ENCODE measurements around the gene S100PBP.

S100PBP gene

GRCh38 chr1:32817159-32817814 lies at the start of gene S100PBP, which contains the start of gene YARS1:
TSS of gene S100PBP (plus strand) at chr1:32817653. CDS start at chr1:32826100, 8,447 bp downstream.
TSS of gene YARS1 (minus strand) at chr1:32817358. CDS start at chr1:32817244, 114 bp downstream.
- DNase-seq: peak; percentile 97 to 98 (median 97)

GRCh38 chr1:32768110-32768850 lies 49.2 kb upstream of the S100PBP start:
- DNase-seq: no peak

DNA sequence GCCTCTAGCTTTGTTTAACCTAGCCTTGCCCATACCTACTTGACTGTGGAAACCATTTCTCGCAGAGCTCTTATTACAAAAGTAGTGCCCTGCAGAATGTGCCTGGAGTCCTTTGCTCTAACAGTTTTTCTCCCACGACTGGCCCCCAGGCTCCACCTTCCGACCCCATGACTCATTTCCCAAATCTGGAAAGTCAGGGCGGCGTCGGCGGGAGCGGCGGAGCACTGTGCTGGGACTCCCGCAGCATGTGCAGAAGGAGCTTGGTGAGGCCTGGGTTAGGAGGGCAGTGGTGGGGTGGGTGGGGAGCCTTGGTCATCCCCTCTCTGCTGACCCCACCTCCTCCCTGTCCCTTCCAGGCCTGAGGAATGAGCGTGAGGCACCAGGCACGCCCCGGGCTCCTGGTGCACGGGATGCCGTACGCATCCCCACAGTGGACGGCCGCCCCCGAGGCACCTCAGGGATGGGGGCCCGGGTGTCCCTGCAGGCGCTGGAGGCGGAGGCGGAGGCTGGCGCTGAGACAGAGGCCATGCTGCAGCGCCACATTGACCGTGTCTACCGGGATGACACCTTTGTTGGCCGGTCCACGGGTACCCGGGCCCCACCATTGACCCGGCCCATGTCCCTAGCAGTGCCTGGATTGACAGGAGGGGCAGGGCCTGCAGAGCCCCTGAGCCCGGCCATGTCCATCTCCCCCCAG lies 47.8 kb upstream of the S100PBP start:
- no peak for DNase-seq

- DNase-seq: peak in 2 of 3 experiments; percentile 19 to 21
Observed at GRCh38 chr1:32770221-32770731, 47.2 kb upstream of the S100PBP start.

- DNase-seq: no peak
Observed at GRCh38 chr1:32770741-32771548, 46.5 kb upstream of the S100PBP start.

DNA sequence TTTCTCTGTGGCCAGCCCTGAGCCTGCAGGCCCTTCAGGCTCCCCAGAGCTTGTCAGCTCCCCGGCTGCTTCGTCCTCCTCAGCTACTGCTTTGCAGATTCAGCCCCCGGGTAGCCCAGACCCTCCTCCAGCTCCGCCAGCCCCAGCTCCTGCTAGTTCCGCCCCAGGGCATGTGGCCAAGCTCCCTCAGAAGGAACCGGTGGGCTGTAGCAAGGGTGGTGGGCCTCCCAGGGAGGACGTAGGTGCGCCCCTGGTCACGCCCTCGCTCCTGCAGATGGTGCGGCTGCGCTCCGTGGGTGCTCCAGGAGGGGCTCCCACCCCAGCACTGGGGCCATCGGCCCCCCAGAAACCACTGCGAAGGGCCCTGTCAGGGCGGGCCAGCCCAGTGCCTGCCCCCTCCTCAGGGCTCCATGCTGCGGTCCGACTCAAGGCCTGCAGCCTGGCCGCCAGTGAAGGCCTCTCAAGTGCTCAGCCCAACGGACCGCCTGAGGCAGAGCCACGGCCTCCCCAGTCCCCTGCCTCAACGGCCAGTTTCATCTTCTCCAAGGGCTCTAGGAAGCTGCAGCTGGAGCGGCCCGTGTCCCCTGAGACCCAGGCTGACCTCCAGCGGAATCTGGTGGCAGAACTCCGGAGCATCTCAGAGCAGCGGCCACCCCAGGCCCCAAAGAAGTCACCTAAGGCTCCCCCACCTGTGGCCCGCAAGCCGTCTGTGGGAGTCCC lies 45.7 kb upstream of the S100PBP start:
- no peak for DNase-seq

DNA sequence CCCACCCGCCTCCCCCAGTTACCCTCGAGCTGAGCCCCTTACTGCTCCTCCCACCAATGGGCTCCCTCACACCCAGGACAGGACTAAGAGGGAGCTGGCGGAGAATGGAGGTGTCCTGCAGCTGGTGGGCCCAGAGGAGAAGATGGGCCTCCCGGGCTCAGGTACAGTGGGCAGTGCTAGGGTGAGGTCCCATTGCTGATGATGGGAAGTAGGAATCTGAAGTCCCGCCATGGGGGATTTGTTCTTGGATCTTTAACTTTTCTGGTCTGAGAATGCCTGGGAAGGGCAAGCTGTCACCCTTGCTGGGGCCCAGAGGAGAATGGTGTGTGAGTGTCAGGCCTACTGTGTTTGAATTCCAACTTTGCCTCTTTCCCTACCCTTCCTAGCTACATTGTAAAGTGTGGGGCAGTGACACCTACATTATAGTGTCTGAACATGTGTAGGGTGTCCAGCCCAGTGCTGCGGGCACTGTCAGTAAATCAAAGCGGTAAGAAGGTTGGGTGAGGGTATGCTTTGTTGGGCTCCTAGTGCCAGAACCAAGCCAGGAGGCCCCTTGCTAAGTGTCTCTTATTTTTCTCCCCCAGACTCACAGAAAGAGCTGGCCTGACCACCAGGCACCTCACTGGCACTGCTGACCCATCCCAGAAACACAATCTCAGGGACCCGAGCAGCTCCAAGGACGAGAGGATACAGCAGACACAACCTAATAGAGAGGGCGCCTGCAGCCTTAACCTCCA lies 45.0 kb upstream of the S100PBP start:
- DNase-seq: no peak

- peak; percentile 54 to 76 (median 71) for DNase-seq
Observed at GRCh38 chr1:32773018-32773763, 44.3 kb upstream of the S100PBP start.

GRCh38 chr1:32773764-32774463 lies 43.5 kb upstream of the S100PBP start:
- no peak for DNase-seq

DNA sequence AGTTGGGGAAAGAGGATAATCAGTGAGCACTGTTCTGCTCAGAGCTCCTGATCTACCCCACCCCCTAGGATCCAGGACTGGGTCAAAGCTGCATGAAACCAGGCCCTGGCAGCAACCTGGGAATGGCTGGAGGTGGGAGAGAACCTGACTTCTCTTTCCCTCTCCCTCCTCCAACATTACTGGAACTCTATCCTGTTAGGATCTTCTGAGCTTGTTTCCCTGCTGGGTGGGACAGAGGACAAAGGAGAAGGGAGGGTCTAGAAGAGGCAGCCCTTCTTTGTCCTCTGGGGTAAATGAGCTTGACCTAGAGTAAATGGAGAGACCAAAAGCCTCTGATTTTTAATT lies 43.0 kb upstream of the S100PBP start:
- no peak for DNase-seq

DNA sequence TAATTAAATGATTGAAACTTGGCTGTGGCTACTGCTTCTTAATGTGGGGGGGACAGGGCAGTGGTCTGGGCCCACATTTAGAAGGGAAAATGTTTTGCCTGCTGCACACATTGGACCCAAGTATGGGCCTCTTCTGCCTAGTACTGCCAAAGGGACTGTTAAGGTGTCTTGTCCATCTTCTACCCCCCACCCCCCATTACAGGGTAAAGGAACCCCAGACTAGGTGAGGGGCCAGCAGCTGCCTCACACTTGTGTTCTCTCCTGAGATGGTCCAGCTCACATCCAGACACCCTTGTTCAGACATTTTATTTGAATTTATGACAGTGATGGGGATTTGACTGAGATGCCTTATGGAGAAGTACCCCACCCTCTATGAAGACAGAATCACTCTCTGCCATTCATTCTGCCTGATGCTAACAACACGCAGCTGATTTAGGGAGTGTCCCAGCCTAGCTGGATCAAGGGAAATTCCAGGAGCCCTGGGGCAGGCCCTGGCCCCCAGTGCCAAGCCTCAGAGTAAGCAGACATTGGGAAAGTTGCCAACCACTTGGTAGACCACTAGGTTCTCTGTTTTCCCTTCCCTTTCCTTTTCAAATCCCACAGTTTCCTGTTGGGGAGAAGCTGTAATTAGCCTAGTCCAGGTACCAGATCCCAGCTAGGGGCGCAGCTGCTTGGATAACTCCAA lies 42.4 kb upstream of the S100PBP start:
- peak in 1 of 3 experiments; percentile 41 for DNase-seq

- peak in 1 of 3 experiments; percentile 41 for DNase-seq
Observed at GRCh38 chr1:32775640-32776337, 41.7 kb upstream of the S100PBP start.

DNA sequence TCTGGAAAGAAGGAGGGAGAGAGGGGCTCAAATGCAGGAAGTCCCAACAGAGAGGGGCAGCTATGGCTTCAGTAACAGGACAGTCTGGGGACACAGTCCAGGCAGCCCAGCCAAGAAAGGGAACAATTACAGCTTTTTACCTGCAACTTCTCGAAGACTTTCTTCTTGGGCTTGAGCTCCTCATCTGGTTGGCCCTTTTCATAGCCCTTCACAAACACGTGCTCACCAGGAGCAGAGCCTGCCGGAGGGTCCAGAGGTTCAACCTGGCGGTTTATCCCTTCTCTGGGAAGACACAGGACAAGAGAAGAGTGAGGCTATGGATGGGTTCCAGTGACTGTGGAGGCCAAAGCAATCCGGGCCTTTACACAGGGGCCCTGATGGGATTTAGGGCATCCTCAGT lies 38.2 kb upstream of the S100PBP start:
- DNase-seq: no peak

DNA sequence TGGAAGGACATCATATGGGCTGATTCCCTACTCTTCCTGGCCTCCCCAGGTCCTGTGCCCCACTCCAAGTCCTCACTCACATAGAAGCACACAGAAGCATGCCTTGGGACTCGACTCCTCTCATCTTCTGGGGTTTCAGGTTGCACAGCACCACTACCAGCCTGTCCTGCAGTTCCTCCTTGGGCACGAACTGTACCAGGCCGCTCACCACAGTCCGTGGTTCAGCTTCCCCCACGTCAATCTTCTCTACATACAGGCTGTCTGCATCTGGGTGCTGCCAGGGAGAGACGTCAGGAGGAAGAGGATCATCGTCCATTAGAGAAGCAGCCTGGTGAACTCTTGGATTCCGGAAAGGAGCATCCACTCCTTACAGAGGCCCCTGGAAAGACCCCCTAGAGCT lies 37.4 kb upstream of the S100PBP start:
- no peak for DNase-seq

GRCh38 chr1:32780628-32781234 lies 36.7 kb upstream of the S100PBP start:
- DNase-seq: no peak

GRCh38 chr1:32782086-32782485 lies 35.4 kb upstream of the S100PBP start:
- no peak for DNase-seq

DNA sequence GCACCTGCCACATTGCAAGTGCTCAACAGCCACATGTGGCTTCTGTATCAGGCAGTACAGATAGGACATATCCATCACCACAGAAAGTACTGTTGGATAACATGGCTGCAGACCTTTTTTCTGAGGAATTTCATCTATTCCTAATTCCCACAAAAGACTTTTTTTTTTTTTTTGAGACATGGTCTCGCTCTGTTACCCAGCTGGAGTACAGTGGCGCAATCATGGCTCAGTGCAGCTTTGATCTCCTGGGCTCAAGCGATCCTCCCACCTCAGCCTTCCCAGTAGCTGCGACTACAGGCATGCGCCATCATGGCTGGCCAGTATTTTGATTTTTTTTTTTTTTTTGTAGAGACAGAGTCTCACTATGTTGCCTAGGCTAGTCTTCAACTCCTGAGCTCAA lies 33.6 kb upstream of the S100PBP start:
- no peak for DNase-seq

- no peak for DNase-seq
Observed at GRCh38 chr1:32784817-32785216, 32.6 kb upstream of the S100PBP start.

Data from NCI-H1417 (cell line).